Vagina (tissue), 2 donors: ENCODE measurements around the gene CWC15. TPM values are rescaled to one million over a fixed set of nuclear protein-coding genes. Genes with fewer than 3 reads are reported as not detected.

Source experiments
- DNase-seq, 2 donors: peaks; one replicate each; pipeline ENCODE4 v3.0.0-alpha.2; 2017; ENCODE audit errors: extremely low spot score in 2 of 2
- H3K27ac ChIP-seq: fragments of 200-600 bp; sonication (generic); one replicate; pipeline ENCODE4 v1.5.1; 2019
- H3K27me3 ChIP-seq: fragments of 200-600 bp; sonication (generic); one replicate; pipeline ENCODE4 v1.5.1; 2019
- H3K36me3 ChIP-seq, 2 donors: fragments of 200-600 bp; sonication (generic); one replicate each; pipeline ENCODE4 v1.5.1; 2017 to 2019
- H3K4me1 ChIP-seq: fragments of 200-600 bp; sonication (generic); one replicate; pipeline ENCODE4 v1.5.1; 2019
- H3K4me3 ChIP-seq, 2 donors: fragments of 200-600 bp; sonication (generic); 1 replicate in 1 of 2; 2 replicates in 1 of 2; pipeline ENCODE4 v1.5.1; 2016 to 2019
- H3K9me3 ChIP-seq: fragments of 200-600 bp; sonication (generic); one replicate; pipeline ENCODE4 v1.5.1; 2019
- POLR2A ChIP-seq, 2 donors: fragments of 450-650 bp; IDR thresholded peaks; one replicate each; pipeline ENCODE4 v1.6.1; 2017; ENCODE audit warnings: antibody characterized with exemption in 2 of 2, mild to moderate bottlenecking in 2 of 2, moderate library complexity in 2 of 2
- POLR2AphosphoS5 ChIP-seq, 2 donors: sonication (generic); formaldehyde crosslinking; IDR thresholded peaks; one replicate each; pipeline ENCODE4 v1.9.0; 2017; ENCODE audit warnings: antibody characterized with exemption in 2 of 2, mild to moderate bottlenecking in 2 of 2, low read depth in 1 of 2; ENCODE audit not compliant: insufficient read depth in 1 of 2
- intact Hi-C: fragments of 100-400 bp; cut with DNase I; formaldehyde crosslinking; loops from one replicate; pipeline ENCODE4 v1.15.1; 2023
- total RNA-seq: library from RNA; depleted of rRNA; stranded (reverse); fragments of >200 nt; gene quantifications from one replicate; pipeline ENCODE4 v1.2.3, GENCODE V29; 2016
- TF ChIP-seq, protein P1 (sequence below), 3 experiments: fragments of 450-650 bp in 2 of 3; fragments of 200-600 bp in 1 of 3; sonication (generic) in 1 of 3; IDR thresholded peaks; one replicate each; pipeline ENCODE4 v1.5.1; 2017 to 2019; ENCODE audit warnings: antibody characterized with exemption in 3 of 3, mild to moderate bottlenecking in 2 of 3, moderate library complexity in 2 of 3

The CWC15 gene
- total RNA-seq, 1 donor from 2014 or later = 38.1 TPM

DNA sequence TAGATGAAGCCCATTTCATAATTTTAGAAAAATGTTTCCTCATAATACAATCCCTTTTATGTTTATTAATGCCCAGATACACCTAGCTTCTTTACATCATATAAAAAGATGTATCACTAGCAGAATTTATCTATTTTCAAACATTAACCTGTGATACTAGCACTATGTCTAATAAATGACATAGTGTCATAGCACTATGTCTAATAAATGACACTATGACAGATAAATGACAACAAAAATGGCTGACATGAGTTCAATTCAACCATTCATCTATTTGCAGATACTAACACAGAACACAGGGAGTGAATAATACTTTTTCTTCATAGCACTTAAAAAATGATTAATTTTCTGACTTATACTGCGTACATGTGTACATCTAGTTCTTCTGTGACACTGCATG is 32.3 kb upstream of the CWC15 start:
- Histone ChIP-seq H3K27me3 (no peaks in the 10 kb centered on the region), H3K36me3 (no peaks in the 10 kb centered on the region), H3K27ac (no peak overlapping the region), H3K9me3 (no peaks in the 10 kb centered on the region), H3K4me3 (no peak overlapping the region), H3K4me1 (no peaks in the 10 kb centered on the region)
- no peak for DNase-seq
- TF ChIP-seq POLR2AphosphoS5 (IDR thresholded peaks at IDR 0.05; ENCODE audit: insufficient read depth in 1 of 2, low read depth in 1 of 2) = no peak
- TF ChIP-seq POLR2A (IDR thresholded peaks at IDR 0.05) = no peak
- TF ChIP-seq, protein P1, sequence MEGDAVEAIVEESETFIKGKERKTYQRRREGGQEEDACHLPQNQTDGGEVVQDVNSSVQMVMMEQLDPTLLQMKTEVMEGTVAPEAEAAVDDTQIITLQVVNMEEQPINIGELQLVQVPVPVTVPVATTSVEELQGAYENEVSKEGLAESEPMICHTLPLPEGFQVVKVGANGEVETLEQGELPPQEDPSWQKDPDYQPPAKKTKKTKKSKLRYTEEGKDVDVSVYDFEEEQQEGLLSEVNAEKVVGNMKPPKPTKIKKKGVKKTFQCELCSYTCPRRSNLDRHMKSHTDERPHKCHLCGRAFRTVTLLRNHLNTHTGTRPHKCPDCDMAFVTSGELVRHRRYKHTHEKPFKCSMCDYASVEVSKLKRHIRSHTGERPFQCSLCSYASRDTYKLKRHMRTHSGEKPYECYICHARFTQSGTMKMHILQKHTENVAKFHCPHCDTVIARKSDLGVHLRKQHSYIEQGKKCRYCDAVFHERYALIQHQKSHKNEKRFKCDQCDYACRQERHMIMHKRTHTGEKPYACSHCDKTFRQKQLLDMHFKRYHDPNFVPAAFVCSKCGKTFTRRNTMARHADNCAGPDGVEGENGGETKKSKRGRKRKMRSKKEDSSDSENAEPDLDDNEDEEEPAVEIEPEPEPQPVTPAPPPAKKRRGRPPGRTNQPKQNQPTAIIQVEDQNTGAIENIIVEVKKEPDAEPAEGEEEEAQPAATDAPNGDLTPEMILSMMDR (IDR thresholded peaks at IDR 0.05) = no peak
- intact Hi-C loops = no loop called here

DNA sequence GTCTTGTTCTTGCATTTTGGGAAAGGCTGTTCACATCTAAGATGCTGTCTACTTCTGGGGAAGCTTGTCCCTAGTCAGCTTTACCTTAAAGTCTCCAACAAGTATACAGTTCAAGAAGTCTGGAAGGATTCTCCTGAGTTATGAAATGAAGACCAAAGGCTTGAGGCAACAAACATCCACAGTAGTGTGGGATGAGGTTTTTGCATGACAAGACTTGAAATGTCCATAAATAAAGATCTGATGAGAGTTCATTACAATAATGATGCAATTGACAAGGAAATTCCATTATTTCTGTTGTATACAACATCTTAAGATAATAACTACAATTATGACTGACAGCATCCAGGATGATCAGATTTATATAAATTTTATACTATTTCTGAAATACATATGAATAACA is 30.4 kb upstream of the CWC15 start:
- no peaks in the 10 kb centered on the region for H3K36me3 ChIP-seq
- no peak overlapping the region for H3K4me3 ChIP-seq
- TF ChIP-seq, protein P1 (IDR thresholded peaks at IDR 0.05) = no peak
- TF ChIP-seq POLR2AphosphoS5 (IDR thresholded peaks at IDR 0.05; ENCODE audit: insufficient read depth in 1 of 2, low read depth in 1 of 2) (no peak), POLR2A (IDR thresholded peaks at IDR 0.05) (no peak)
- no peaks in the 10 kb centered on the region for H3K9me3 ChIP-seq
- no peaks in the 10 kb centered on the region for H3K4me1 ChIP-seq
- no peak for DNase-seq
- no peaks in the 10 kb centered on the region for H3K27me3 ChIP-seq
- intact Hi-C loops = no loop called here
- H3K27ac ChIP-seq = no peak overlapping the region

DNA sequence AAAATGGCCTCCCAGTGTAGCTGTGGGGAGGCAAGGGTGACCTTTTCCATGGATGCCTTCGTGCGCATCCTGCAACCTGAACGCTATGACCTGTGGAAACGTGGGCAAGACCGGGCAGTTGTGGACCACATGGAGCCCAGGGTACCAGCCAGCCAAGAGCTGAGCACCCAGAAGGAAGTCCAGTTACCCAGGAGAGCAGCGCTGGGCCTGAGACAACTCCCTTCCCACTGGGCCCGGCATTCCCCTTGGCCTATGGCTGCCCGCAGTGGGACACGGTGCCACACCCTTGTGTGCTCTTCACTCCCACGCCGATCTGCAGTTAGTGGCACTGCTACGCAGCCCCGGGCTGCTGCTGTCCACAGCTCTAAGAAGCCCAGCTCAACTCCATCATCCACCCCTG is 24.9 kb upstream of the CWC15 start:
- Histone ChIP-seq H3K4me3 (no peak overlapping the region), H3K27me3 (no peaks in the 10 kb centered on the region), H3K27ac (no peak overlapping the region), H3K36me3 (no peaks in the 10 kb centered on the region), H3K9me3 (no peaks in the 10 kb centered on the region), H3K4me1 (no peaks in the 10 kb centered on the region)
- no peak for DNase-seq
- TF ChIP-seq, protein P1 (IDR thresholded peaks at IDR 0.05) = no peak
- TF ChIP-seq POLR2A (IDR thresholded peaks at IDR 0.05) = no peak
- TF ChIP-seq POLR2AphosphoS5 (IDR thresholded peaks at IDR 0.05; ENCODE audit: insufficient read depth in 1 of 2, low read depth in 1 of 2) = no peak
- intact Hi-C loops = no loop called here

DNA sequence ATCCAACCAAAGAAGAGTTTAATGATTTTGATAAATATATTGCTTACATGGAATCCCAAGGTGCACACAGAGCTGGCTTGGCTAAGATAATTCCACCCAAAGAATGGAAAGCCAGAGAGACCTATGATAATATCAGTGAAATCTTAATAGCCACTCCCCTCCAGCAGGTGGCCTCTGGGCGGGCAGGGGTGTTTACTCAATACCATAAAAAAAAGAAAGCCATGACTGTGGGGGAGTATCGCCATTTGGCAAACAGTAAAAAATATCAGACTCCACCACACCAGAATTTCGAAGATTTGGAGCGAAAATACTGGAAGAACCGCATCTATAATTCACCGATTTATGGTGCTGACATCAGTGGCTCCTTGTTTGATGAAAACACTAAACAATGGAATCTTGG is 24.1 kb upstream of the CWC15 start:
- H3K36me3 ChIP-seq = no peaks in the 10 kb centered on the region
- no peaks in the 10 kb centered on the region for H3K27me3 ChIP-seq
- H3K4me3 ChIP-seq = no peak overlapping the region
- intact Hi-C loops = no loop called here
- H3K27ac ChIP-seq = no peak overlapping the region
- no peaks in the 10 kb centered on the region for H3K4me1 ChIP-seq
- TF ChIP-seq, protein P1 (IDR thresholded peaks at IDR 0.05) = no peak
- TF ChIP-seq POLR2AphosphoS5 (IDR thresholded peaks at IDR 0.05; ENCODE audit: insufficient read depth in 1 of 2, low read depth in 1 of 2) (no peak), POLR2A (IDR thresholded peaks at IDR 0.05) (no peak)
- no peak for DNase-seq
- no peaks in the 10 kb centered on the region for H3K9me3 ChIP-seq

DNA sequence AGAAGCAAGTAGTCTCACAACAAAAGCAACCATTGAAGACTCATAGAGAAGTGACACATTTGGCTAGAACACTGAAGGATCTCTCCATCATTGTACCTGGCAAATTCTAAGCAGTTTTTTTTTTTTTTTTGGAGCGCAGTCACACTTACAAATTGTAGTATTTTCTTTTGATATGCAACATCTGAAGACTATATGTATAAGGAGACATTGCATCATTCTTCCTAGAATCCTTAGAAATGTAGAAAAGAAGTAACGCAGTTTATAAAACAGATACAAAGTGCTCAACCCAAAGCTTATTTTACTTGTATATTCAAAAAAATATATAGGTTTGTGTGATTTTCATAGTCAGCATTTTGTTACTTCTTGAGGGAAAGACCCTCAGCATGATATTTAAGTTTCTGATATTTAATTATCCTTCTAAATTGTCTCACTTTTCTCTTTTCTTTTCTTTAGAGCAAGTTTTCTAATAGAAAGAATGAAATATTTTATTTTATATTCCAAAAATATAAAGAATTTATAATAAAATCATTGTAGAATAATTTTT is 20.1 kb upstream of the CWC15 start:
- no peak for DNase-seq
- H3K27ac ChIP-seq = no peak overlapping the region
- no peak overlapping the region for H3K4me3 ChIP-seq
- no peaks in the 10 kb centered on the region for H3K9me3 ChIP-seq
- intact Hi-C loops = no loop called here
- no peaks in the 10 kb centered on the region for H3K36me3 ChIP-seq
- H3K4me1 ChIP-seq = no peaks in the 10 kb centered on the region
- no peak for TF ChIP-seq POLR2A (IDR thresholded peaks at IDR 0.05)
- TF ChIP-seq, protein P1 (IDR thresholded peaks at IDR 0.05) = no peak
- no peak for TF ChIP-seq POLR2AphosphoS5 (IDR thresholded peaks at IDR 0.05; ENCODE audit: insufficient read depth in 1 of 2, low read depth in 1 of 2)
- no peaks in the 10 kb centered on the region for H3K27me3 ChIP-seq
